Neuron (in vitro differentiated cells): ENCODE data around the gene TOPORS.
A peak's percentile ranks its signal among the peaks of the same experiment; 100 is the strongest.

Experiments
- H2AFZ ChIP-seq: one replicate; pipeline ENCODE4 v1.6.1; 2013; ENCODE audit warnings: low read depth, mild to moderate bottlenecking, inconsistent platforms, low read length, moderate library complexity
- H3K27me3 ChIP-seq: one replicate; pipeline ENCODE4 v1.6.1; 2013; ENCODE audit warnings: low read length; ENCODE audit not compliant: insufficient read depth
- H3K36me3 ChIP-seq: one replicate; pipeline ENCODE4 v1.6.1; 2013; ENCODE audit warnings: low read length; ENCODE audit not compliant: insufficient read depth
- H3K4me1 ChIP-seq: one replicate; pipeline ENCODE4 v1.6.1; 2013; ENCODE audit warnings: low read length; ENCODE audit not compliant: insufficient read depth
- H3K4me3 ChIP-seq: 2 replicates; pipeline ENCODE4 v1.5.1; 2013; ENCODE audit warnings: mild to moderate bottlenecking, low read length, moderate library complexity
- H3K9me3 ChIP-seq: one replicate; pipeline ENCODE4 v1.6.1; 2013; ENCODE audit warnings: low read length

Gene TOPORS

DNA sequence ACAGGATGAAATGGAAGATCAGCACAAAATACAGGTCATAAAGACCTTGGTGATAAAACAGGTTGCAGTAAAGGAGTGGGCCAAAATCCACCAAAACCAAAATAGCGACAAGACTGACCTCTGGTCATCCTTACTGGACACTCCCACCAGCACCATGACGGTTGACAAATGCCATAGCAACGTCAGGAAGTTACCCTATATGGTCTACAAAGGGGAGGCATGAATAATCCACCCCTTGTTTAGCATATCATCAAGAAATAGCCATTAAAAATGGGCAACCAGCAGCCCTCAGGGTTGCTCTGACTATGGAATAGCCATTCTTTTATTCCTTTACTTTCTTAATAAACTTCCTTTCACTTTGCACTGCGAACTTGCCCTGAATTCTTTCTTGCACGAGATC lies 26.6 kb upstream of the TOPORS start:
- no peaks in the 10 kb centered on the region for H3K4me1 ChIP-seq
- H3K9me3 ChIP-seq = no peaks in the 10 kb centered on the region
- H2AFZ ChIP-seq = no peak overlapping the region
- no peak overlapping the region for H3K4me3 ChIP-seq
- H3K36me3 ChIP-seq = no peaks in the 10 kb centered on the region
- no peaks in the 10 kb centered on the region for H3K27me3 ChIP-seq

DNA sequence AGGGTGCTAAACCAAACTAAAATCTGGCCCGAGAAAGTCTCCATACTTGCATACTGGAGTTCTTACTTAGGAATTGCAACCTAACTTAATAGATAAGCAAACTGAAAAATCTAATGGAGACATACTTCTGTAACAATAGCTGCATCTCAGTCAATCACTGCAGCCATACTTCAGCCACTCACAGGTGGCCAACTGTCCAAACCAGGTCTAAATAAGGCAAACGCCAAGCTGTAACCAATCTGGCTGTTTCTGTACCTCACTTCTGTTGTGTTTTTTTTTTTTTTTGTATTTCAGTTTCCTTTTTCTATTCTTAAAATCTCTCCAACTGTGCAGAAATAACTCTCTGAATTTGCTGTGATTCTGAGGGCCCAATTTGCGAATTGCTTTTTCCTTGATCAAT lies 24.9 kb upstream of the TOPORS start:
- Histone ChIP-seq H3K9me3 (no peaks in the 10 kb centered on the region), H3K27me3 (no peaks in the 10 kb centered on the region), H2AFZ (no peak overlapping the region), H3K36me3 (no peaks in the 10 kb centered on the region), H3K4me1 (peaks cover 3% of the 10 kb centered on the region), H3K4me3 (no peak overlapping the region)

DNA sequence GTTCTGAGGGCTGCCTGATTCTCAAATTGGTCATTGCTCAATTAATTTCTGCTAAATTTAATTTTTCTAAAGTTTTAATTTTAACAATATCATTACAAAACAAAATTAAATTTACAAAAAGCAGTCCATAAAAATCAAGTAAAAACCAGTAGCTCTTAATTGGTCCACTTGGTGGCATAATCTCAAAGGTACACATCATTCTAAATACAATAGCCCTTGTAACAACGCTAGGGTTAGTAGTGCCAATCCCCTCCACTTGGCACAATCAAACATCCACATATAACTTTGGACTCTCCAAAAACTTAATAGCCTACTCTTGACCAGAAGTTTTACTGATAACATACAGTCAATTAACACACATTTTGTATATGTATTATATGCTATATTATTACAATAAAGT lies 22.5 kb upstream of the TOPORS start:
- Histone ChIP-seq H3K4me1 (peaks cover 13% of the 10 kb centered on the region), H3K36me3 (peaks cover 4% of the 10 kb centered on the region), H3K9me3 (no peaks in the 10 kb centered on the region)

DNA sequence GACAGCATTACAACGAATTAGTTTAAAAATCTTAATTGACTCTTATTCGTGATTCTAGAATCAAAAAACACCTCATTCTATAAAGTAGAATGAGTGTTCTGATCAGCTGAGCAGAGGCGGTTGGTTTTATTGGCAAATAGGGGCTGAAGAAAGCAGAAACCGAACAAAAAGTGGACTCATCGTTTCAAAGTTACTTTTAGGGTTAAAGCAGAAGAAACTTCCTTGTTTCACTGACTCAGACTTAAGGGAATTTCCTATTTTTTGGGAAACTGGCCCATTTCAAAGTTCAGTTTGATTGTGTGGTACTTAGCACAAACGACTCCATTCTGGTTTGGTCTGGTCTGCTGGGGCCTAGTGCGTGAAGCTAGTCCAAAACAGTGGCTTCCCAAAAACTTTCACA lies 21.4 kb upstream of the TOPORS start:
- Histone ChIP-seq H3K36me3 (peaks cover 4% of the 10 kb centered on the region), H3K27me3 (no peaks in the 10 kb centered on the region), H2AFZ (no peak overlapping the region), H3K9me3 (no peaks in the 10 kb centered on the region), H3K4me1 (peaks cover 13% of the 10 kb centered on the region), H3K4me3 (peak overlapping the region; percentile 85)

More for the DNA sequence above, 22.5 kb upstream of the TOPORS start:
- Histone ChIP-seq H3K4me3 (no peak overlapping the region), H3K27me3 (no peaks in the 10 kb centered on the region), H2AFZ (no peak overlapping the region)

DNA sequence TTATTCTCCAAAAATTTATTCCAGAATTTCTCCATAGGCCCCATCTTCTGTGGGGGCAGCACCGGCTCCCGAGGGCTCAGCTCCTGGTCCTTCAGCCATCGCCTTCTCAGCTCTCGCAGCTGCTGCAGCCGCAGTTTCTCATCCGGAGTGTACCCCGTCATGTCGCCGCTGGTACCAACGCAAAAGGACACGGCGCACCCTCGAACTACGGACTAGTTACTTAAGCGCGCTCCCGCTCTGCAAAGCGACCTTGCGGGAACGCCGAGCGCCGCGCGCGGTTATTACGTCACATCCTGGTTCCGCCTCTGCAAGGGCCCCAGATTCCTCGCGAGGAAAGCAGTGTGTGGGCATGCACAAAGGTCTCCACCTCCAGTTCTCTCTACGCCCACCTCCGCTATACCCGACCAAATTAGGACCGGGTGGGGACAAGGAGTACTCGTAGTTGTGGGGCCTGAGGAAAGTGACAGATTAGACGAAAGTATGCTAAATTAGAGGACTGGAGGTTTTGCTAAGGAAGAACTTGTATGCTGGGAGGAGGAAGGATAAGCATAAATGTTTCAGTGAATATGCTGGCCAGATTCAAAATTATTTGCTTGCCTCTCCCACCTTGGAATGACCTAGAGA lies 20.6 kb upstream of the TOPORS start, which contains the start of gene NDUFB6:
TSS of gene NDUFB6 (minus strand) at position 260 of the 624 bp plus-strand sequence. CDS start at position 161, 99 bp downstream.
- peaks cover 13% of the 10 kb centered on the region for H3K4me1 ChIP-seq
- H3K36me3 ChIP-seq = peaks cover 8% of the 10 kb centered on the region
- H3K9me3 ChIP-seq = no peaks in the 10 kb centered on the region
- H3K27me3 ChIP-seq = no peaks in the 10 kb centered on the region
- H3K4me3 ChIP-seq = peak within 1 kb of the TSS; percentile 85
- H2AFZ ChIP-seq = peak within 1 kb of the TSS; percentile 85

DNA sequence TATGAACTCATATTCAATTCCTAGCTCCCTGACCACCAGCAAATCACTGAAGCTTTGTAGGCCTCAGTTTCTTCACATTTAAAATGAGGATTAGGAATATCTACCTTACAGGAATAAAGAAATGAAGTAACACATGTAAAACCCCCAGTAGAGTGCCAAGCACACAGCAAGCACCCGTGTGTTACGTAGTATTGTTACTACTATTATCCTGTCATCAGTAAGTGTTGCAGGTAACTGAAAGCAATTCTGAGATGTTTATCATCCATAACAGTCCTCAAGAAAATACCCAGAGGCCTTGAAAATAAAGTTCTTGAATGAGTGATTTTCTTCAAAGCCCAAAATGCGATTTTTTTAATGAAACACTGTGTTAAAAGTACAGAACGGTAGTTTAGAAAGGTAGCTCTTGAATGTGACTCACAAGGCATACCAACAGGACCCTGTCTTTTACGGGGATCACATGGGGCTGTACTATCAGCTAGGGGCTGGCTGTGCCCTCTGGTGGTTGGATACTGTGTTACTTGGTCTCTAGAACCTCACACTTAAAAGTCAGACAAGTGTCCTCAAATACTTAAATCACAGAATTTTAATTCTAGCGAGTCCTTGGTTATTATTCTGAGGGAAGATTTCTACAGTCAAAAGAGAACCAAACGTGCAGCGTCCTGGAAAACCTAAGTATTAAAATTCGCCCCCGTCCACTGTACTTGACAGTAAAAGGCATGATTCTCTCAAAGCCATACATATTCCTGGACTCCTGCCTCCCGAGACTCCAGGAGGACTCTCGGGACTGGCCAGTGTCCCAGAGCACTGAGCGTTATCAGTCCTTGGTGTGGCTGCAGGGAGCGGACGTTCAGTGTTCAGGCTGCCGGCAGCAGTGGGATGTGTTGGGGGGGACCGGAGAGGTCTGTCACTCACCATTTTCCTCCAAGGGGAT lies 19.8 kb upstream of the TOPORS start:
- no peaks in the 10 kb centered on the region for H3K9me3 ChIP-seq
- peak overlapping the region; percentile 85 for H2AFZ ChIP-seq
- peak overlapping the region; percentile 85 for H3K4me3 ChIP-seq
- no peaks in the 10 kb centered on the region for H3K27me3 ChIP-seq
- H3K36me3 ChIP-seq = peaks cover 9% of the 10 kb centered on the region
- peaks cover 13% of the 10 kb centered on the region for H3K4me1 ChIP-seq

DNA sequence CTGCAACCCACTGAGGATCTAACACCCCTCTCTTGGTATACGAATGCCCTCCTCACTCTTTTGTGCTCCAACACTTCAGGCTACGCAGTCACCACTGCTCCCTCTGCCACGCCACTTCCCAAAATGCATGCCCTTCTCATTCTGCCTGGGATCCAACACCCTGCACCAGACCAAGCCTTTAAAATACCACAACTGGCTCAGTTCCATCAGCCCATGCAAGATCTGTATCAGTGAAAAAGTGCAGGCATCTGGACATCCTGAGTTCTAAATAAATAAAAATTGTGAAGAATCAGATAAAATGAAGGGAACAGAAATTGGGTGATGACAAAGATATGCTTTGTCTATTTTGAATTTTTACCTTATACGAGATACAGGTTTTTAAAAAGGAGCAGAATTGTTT lies 17.9 kb upstream of the TOPORS start:
- H3K36me3 ChIP-seq = peaks cover 22% of the 10 kb centered on the region
- H3K9me3 ChIP-seq = no peaks in the 10 kb centered on the region
- no peak overlapping the region for H2AFZ ChIP-seq
- no peak overlapping the region for H3K4me3 ChIP-seq
- no peaks in the 10 kb centered on the region for H3K27me3 ChIP-seq
- peaks cover 13% of the 10 kb centered on the region for H3K4me1 ChIP-seq

DNA sequence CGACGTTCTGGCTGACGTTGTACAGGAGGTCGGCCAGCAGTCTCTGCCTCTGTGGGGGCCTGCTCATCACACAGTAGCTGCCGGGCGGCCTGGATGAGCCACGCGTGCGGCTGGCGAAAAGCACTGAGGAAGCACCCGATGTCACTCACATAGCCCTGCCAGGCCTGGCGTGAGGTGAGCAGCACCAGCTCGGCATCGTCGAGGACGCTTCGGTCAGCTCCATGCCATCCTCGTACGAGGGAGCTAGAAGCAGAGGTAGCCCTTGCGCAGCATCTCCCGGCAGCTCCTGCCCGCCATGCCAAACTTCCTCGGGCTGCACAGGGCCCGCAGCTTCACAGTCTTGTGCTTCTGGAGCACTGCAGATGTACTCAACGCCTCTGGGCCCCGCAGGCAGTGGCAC lies 14.4 kb upstream of the TOPORS start:
- no peak overlapping the region for H2AFZ ChIP-seq
- no peaks in the 10 kb centered on the region for H3K9me3 ChIP-seq
- H3K4me3 ChIP-seq = no peak overlapping the region
- H3K36me3 ChIP-seq = peaks cover 27% of the 10 kb centered on the region
- peaks cover 6% of the 10 kb centered on the region for H3K4me1 ChIP-seq
- no peaks in the 10 kb centered on the region for H3K27me3 ChIP-seq

DNA sequence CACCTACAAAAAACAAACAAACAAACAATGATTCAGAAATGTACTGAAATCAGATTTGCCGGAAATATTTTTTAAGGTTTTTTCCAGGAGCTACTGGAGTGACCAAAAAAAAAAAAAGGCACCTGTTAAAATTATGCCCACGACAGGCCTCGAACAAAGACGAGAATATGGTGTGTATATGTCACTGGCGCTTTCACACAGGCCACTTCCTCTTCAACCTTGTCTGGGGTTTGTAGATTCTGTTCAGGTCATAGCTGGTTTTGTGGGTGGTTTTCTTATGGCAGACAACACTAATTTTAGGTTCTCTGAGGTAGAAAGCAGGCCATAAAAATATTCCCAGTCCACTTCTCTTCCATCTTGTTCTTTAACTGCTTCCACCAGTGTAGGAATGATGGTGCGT lies 13.6 kb upstream of the TOPORS start:
- no peak overlapping the region for H3K4me3 ChIP-seq
- no peaks in the 10 kb centered on the region for H3K9me3 ChIP-seq
- H2AFZ ChIP-seq = no peak overlapping the region
- H3K27me3 ChIP-seq = no peaks in the 10 kb centered on the region
- peaks cover 27% of the 10 kb centered on the region for H3K36me3 ChIP-seq
- H3K4me1 ChIP-seq = no peaks in the 10 kb centered on the region

DNA sequence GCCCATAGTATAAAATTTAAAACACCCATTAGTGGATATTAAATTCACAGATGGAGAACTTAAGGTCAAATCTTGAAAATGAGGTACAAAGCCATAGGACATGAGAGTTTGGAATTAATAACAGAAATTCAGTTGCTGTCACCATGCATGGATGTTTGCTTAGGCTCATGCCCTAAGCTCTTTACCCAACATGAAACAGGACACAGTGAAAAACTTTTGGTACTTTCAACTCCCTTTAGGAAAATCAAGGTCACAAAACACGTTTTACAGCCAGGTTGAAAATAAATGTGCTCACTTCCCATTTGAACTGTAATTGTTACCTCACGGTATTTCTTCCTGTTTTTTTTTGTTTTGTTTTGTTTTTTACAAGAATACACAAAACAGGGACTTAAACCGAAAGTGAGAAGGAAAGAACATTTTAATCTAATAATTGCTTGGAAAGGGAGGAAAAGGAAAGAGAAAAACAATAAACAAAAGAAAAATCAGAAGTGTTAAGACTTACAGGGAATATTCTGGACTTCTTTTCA lies 6.1 kb upstream of the TOPORS start:
- Histone ChIP-seq H3K4me3 (no peak overlapping the region), H3K27me3 (no peaks in the 10 kb centered on the region), H3K9me3 (no peaks in the 10 kb centered on the region)

DNA sequence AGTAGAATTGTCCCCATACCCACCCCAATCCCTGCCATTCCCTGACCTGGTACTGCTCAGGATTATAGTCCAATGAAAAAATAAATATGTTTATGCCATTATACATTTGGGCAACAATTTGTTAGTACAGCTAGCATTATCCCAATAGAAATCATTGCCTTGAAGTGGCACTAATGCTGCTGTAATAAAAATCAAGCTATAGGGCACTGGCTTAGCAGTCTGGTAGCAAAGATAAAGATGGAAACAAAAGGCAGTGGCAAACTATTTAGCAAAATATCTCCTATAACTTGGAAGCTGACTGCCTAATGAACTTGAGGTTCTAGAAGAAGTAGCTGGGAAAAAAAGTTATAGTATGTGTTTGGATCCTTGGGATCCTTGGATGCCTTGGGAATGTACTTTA lies 2.2 kb upstream of the TOPORS start:
- Histone ChIP-seq H3K36me3 (peaks cover 10% of the 10 kb centered on the region), H2AFZ (no peak overlapping the region), H3K4me3 (no peak overlapping the region), H3K9me3 (no peaks in the 10 kb centered on the region), H3K27me3 (no peaks in the 10 kb centered on the region), H3K4me1 (peaks cover 8% of the 10 kb centered on the region)

More for the DNA sequence above, 6.1 kb upstream of the TOPORS start:
- peaks cover 10% of the 10 kb centered on the region for H3K36me3 ChIP-seq
- peaks cover under 1% of the 10 kb centered on the region for H3K4me1 ChIP-seq
- H2AFZ ChIP-seq = no peak overlapping the region

DNA sequence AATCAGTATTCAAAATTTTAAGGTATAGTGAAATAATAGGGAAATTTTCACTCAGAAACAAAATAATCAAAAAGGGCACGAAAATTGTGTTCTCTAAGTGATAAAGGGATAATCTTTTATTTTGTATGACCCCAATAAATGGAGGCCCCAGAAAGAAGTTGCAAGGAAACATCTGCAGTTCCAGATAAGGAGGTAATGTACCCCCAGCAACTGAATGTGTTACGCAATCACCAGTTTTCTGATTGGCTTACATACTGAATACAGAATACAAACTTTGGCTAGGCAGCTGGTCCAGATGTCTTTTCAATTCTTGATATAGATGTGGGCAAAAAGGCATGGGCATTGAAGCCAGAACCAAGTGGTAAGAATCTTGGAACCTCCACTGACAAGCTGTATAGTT lies 1.7 kb upstream of the TOPORS start:
- H3K4me3 ChIP-seq = no peak overlapping the region
- H3K4me1 ChIP-seq = peaks cover 12% of the 10 kb centered on the region
- H2AFZ ChIP-seq = no peak overlapping the region
- H3K9me3 ChIP-seq = no peaks in the 10 kb centered on the region
- H3K36me3 ChIP-seq = peaks cover 10% of the 10 kb centered on the region
- no peaks in the 10 kb centered on the region for H3K27me3 ChIP-seq
